GM19324 (cell line): ENCODE data around the gene ZNF341.
A peak's percentile ranks its signal among the peaks of the same experiment; 100 is the strongest.
"Not testable (repeated sequence)": the region's sequence is repeated elsewhere in the genome, so short reads cannot be mapped to it uniquely, and the experiment has no call there.

Source experiments
- ATAC-seq: cut with Tn5 transposase; IDR thresholded peaks from one replicate; pipeline ENCODE4 v1.9.1; 2021; ENCODE audit warnings: mild to moderate bottlenecking, moderate library complexity; ENCODE audit not compliant: unreplicated experiment, low FRiP score

The ZNF341 gene

DNA sequence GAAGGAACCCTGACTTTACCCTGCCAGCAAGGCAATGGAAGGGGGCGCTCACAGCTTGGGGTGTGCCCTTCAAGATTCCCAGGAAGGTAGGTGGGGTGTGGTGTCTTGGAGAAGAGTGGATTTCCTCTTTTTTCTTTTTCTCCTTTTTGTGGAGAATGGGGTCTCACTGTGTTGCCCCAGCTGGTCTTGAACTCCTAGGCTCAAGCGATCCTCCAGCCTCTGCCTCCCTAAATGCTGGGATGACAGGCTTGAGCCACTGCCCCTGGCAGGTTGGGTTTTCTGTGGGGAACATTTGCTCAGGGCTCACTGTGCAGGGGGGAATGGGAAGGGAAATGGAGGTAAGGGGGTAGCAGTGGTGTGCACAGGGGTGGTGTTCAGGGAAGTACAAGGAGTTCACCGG is 4.0 kb upstream of the ZNF341 start:
- no peak for ATAC-seq

DNA sequence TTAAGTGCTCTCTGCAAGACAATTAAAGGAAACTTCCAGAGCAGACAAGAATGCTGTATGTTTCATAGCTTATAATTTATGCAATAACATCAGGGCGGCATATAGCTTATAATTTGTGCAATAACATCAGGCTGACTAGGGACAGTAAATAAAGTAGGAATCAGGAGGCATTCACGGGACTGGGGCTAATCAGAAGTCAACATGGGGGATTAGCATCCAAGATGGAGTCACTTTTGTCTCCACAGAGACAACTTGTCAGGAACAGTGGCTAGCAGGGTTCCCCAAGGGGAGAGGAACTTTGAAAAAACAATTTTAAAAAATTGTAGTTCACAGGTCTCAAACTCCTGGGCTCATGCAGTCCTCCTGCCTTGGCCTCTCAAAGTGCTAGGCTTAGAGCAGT is 3.3 kb upstream of the ZNF341 start:
- ATAC-seq, result no peak

DNA sequence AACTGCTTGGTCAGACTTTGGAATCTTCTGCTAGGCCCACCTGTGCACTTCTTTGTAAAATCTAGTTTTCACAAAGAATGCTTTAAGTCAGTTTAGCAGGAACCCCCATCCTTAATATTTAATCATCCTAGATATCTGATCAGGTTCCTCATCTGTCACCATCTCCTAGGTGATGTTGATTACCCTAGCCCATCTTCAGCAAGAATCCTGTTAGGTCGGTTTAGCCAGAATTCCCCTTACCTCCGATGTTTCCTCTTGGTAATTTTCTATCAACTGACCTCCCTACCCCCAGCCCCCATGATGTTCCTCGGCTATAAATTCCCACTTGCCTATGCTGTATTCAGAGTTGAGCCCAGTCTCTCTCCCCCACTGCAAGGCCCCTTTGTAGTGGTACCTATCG is 2.7 kb upstream of the ZNF341 start:
- ATAC-seq, result no peak

DNA sequence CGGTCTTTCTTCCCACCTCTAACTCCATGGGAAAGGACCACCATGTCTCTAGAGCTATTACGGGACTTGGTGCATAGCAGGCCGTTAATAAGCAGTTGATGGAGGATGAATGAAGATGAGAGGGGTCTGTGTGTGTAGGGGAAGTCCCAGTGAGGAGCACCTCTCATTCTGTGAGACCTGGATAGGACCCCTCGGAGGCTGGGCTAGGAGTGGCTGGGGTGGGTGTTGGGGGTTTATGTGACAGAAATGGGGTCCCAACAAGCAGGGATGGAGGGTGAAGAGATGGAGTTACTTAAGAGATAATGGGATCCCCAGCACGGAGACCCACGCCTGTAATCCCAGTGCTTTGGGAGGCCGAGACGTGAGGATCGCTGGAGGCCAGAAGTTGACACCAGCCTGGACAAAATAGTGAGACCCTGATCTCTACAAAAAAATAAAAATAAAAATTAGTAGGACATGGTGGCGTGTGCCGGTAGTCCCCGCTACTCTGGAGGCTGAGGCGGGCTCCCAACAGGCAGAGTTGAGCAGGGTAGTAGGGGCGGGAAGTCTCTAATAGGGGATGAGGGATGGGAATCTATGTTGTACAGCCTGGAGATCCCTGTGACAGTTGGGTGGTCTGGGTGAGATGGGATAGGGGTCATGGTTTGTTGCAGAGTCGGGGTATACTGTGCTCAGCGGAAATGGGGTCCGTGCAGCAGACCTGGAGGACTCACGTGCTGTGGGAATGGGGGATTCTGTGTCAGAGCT is 677 bp upstream of the ZNF341 start:
- ATAC-seq, result no peak

DNA sequence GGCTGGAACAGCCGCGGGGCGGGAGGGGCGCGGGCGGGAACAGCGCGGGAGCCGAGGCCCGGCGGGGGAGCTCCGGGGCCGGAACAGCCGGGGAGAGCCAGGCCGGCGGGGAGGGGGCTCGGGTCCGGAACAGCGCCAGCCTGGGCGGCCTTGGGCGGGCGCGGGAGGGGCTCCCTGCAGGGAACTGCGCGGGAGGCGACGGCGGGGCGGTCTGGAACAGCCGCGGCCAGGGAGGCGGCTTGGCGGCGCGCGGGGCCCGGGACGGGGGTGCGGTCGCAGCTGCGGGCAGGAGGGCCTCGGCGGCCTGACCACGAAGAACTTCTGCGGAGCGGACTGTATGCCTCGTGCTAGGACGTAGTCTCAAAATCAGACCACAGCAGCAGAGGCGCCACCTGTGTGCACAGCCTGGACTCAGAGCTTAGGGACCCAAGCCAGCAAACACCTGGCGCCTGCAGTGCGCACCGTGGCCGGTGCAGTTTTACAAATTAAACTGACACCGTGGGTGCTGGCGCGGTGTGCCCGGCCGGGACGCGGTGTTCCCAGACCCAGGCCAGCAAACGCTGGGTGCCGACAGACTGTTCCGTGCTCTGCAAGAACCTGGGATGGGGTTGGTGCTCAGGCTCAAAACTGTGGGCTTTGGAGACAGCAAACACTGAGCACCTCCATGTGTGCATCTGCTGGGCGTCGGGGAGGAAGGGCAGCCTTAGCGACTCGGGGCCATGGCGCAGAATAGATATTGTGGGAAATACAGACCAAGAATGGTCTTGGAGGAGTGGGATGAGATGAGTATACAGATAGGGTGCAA is 572 bp downstream of the ZNF341 start:
- peak; percentile 56 for ATAC-seq

DNA sequence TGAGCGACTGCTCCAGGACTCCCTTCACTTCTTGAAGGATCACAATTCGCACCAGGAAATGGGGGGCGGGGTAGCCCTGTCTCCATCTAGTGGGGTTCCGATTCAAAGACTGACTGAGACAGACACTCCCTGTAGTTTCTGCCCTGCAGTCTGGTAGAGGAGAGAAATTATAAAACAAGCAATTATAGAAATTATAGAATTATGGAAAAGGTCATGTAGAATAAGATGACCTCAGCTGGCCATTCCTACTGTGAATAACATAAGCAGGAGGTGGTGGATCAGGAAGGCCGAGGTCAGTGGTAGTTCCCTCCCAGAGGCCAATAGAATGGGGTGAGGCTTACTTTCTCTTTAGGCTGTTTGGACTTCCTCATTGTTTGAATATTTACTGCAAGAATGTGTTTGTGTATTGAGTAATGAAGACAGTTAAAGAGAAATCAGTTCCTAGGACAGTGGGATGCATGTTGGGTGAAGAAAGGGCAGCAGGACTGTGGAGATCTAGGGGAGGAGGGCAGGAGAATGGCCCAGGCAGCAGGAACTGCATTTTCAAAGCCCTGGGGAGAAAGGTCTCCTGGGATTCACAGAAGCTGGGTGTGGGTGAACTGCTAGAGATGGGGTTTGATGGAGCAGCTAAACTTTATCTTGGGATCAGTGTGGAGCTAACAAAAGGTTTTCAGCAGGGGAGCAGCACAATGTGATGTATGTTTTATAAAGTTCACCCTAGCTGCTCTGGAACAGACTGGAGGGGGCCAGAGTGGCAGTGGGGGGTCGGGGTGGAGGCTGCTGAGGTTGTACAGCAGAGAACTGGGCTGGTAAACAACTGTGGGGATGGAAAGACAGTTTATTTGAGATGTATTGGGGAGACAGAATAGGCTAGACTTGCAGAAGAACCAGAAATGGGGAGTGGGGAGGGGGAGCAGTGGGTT is 2.1 kb downstream of the ZNF341 start:
- ATAC-seq, result no peak

DNA sequence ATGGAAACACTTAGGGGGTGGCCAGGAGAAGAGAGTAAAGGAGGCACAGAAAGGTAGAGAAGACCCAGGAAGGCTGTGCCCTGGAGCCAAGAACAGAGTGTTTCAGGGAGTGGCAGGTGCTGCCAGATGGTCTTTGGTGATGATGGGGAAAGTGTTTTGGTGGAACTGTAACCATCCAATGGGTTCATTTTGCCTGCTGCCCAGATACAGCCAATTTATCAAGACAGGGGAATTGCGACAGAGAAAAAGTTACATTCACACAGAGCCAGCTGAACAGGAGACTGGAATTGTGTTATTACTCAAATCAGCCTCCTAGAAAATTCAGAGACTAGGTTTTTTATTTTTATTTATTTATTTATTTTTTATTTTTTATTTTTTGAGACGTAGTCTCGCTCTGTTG is 5.2 kb downstream of the ZNF341 start:
- no peak for ATAC-seq

DNA sequence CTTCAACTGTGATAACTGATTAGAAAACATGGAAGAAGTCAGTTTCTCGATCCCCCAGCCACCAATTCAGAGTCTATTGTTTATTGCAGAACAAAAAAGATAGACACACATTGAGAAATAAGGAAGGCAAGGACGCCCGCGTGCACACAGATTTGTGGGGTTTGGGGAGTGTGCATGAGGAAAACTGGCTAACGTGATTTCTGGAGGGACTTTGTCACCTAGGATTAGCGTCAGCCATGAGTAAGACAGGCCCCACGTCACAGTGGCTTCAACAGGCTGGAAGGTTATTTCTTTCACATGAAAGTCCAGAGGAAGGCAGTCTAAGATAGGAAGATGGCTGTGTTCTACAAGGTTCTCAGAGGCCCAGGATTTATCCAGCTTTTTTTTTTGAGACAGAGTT is 7.7 kb downstream of the ZNF341 start:
- ATAC-seq, result no peak

DNA sequence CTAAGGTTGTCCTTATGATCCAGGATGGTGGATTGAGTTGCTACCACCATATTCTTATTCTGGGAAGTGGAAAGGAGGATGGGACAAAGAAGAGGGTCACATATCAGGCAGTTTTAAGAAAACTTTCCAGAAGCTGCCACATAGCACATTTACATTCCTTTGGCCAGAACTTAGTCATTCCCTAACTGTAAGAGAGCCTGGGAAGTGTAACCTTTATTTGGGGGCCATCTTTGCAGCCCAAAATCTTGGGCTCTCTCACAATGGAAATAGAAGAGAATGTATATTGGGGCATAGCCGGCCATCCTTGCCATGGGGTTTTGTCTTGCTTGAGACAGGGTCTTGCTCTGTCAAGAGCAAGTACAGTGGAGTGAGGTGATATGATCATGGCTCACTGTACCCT is 8.4 kb downstream of the ZNF341 start:
- ATAC-seq, result no peak

DNA sequence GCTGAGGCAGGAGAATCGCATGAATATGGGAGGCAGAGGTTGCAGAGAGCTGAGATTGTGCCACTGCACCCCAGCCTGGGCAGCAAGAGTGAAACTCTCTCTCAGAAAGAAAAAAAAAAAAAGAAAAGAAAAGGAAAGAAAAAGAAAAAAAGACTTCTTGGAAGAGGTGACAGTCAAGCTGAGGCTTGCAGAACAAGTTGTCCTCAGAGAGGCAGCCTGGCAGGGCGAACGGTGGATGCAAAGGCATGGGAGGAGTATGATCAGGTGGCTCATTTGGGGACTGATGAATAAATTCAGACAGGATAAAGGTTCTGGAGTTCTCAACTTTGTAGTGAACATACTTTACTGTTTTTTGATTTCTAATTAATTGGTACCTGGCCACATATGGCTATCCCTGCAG is 12.4 kb downstream of the ZNF341 start:
- no peak for ATAC-seq

DNA sequence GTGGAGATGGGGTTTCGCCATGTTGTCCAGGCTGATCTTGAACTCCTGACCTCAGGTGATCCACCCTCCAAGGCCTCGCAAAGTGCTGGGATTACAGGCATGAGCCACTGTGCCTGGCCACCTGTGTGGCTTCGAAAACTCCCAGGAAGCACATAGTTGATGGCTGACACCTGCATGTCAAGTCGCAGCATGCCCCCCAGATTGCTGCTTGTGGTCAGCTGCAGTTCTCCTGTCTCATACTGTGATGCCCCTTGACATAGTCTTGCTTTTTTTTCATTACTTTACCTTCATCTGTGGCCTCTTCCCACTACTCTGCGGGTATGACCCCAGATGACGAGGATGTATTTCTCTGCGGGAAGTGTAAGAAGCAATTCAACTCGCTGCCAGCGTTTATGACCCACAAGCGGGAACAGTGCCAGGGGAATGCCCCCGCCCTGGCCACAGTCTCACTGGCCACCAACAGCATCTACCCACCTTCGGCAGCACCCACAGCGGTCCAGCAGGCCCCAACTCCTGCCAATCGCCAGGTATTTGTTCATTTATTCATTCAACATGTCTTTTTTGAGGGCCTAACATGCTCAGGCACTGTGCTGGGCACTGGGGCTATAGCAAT is 13.1 kb downstream of the ZNF341 start:
- no peak for ATAC-seq

DNA sequence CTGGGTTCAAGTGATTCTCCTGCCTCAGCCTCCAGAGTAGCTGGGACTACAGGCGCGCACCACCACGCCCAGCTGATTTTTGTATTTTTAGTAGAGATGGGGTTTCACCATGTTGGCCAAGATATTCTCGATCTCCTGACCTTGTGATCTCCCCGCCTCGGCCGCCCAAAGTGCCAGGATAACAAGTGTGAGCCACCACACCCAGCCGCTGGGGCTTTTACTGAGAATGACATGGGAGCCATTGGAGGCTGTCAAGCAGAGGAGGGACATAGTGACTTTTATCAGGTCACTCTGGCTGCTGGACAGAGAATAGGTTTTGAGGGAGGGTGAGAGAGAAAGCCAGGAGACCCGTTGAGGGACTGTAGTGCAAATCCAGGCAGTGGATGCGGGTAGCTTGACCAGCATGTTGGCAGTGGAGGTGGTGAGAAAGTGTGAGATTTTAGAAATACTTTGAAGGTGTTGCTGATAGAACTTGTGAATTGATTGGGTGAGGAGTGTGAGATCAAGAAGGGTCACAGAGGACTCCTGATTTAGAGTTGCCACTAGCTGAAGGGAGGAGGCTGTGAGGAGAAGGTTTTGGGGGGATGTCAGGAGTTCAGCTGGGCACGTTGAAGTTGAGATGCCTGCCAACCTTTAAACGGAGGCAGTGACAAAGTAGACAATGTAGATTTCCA is 14.7 kb downstream of the ZNF341 start:
- ATAC-seq, result no peak

DNA sequence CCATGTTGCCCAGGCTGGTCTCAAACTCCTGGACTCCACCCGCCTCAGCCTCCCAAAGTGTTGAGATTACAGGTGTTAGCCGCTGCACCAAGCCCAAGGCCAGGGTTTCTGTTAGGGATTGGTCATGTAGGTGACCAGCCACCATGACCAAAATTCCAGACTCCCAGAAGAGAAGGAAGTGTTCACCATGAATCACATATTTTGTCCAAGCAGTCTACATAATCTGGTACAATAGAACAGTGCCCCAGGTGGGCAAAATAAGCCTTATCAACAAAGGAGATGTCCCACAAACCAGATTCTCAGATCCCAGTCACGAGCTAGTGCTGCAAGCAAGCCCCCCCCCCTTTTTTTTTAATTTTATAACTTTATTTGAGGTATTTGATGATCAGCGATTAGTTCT is 20.0 kb downstream of the ZNF341 start:
- ATAC-seq, result no peak

DNA sequence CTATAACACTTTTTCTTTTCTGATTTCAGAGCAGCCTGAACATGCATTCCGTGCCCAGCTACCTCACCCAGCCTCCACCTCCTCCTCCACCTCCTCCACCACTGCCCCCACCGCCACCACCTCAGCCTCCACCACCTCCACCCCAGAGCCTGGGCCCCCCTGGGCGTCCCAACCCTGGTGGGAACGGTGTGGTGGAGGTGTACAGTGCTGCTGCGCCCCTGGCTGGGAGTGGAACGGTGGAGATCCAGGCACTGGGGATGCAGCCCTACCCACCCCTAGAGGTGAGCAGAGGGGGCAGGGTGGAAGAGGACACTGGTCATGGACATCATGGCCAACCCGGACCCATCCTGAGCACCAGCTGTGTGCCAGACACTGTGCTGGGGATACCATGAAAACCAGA is 21.3 kb downstream of the ZNF341 start:
- ATAC-seq, result no peak

DNA sequence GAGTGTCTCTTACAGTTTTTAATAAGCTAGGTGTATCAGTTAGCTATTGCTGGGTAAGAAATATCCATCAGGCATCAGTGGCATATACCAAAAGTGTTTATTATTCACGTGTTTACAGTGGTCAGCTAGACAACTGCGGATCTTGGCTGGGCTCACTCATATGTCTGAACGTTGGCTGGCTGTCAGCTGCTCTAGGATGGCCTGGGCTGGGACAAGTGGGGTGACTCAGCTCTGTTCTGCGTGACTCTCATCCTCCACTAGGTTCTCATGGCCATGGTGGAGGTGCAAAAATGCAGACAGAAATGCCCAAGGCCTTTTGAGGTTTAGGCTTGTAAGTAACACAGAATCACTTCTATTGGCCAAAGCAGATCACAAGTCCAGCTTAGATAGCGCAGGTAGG is 22.0 kb downstream of the ZNF341 start:
- ATAC-seq, result no peak

DNA sequence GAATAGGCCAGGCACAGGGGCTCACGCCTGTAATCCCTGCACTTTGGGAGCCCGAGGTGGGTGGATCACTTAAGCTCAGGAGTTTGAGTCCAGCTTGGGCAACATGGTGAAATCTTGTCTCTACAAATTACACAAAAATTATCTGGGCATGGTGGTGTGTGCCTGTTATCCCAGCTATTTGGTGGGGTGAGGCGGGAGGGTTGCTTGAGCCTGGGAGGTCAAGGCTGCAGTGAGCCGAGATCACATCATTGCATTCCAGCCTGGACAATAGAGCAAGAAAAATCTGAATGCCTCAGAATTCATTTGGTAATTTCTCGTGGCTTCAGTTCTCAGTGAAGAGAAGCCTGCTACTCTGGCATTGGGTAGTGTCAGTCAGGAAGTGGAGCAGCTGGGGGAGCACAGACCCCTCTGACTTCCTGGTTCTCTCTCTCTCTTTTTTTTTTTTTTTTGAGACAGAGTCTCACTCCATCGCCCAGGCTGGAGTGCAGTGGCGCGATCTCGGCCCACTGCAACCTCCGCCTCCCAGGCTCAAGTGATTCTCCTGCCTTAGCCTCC is 24.2 kb downstream of the ZNF341 start:
- not testable (repeated sequence) for ATAC-seq

DNA sequence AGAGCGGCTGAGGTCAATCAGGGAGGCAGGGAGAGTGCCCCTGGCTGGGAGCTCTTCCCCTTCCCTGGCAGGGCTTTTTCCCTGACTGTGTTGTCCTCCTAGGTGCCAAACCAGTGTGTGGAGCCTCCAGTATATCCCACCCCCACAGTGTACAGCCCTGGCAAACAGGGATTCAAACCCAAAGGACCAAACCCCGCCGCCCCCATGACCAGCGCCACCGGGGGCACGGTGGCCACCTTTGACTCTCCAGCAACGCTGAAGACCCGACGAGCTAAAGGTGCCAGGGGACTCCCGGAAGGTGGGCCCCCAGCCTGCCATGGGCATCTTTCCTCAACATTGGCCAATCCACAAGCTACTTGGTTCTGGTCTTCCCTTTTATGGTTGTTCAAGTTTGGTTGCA is 25.2 kb downstream of the ZNF341 start:
- ATAC-seq, result no peak

DNA sequence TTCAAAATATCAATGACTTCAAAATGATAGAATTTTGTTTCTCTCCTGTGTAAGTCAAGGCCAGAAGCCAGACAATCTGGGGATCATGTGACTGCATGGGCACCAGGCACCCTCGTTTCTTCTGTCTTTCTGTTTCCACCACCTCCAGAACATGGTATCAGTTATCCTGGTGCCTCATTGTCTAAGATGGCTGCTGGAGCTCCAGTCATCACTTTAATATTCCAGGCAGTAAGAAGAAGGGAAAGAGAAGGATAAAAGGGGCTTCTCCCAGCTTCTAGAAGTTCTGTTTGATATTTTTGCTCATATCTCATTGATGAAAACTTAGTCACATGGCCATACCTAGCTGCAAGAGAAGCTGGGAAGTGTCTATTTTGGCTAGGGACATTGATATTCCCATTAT is 25.7 kb downstream of the ZNF341 start:
- ATAC-seq, result no peak

DNA sequence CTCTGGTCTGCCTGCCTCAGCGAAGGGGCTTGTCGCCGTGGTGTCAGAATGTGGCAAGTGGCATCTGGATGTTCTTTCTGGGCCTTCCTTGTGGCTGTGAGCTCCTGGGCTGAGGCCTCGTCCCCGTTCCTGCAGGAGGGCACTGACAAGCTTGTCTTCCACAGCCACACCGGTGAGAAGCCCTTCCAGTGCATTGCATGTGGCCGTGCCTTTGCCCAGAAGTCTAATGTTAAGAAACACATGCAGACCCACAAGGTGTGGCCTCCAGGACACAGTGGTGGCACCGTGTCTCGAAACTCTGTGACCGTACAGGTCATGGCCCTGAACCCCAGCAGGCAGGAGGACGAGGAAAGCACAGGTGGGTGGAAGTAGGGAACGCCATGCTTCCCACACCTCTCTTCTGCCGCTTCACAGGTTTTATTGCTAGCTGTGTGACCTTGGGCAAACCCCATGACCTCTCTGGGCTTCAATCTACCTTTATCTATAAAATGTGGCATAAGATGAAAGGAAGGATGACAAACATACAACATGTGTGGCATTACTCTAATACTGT is 30.0 kb downstream of the ZNF341 start:
- no peak for ATAC-seq

DNA sequence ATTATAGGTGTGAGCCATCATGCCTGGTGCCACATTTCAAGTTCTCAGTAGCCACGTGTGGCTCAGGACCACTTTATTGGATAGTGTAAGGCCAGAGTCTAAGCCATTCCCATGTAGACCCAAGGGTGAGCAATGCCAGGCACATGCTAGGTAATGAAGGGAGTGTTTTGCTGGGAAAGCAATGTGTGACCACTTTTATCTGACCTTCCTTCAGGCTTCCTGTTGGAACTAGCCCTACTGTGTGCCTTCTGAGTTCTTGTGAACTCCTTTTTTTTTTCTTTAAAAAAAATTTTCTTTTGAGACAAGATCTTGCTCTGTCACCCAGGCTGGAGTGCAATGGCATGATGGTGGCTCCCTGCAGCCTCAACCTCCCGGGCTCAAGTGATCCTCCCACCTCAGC is 33.3 kb downstream of the ZNF341 start:
- ATAC-seq, result no peak
